Stimulated activated naive B cell treated with anti-CD40 and anti-IgM and Interleukin-4, amounts not matched to agents 10 μg/mL and 1 μg/mL and 100 μg/mL, for 72 hours (primary cell): ENCODE measurements around the gene SRBD1.
A peak's percentile ranks its signal among the peaks of the same experiment; 100 is the strongest.

Source experiments
- ATAC-seq, 2 donors: fragments of 150-1000 bp; cut with Tn5 transposase; replicated peaks; 2 replicates each; pipeline ENCODE4 v1.10.0; 2021; ENCODE audit warnings: moderate library complexity in 1 of 2
- DNase-seq: peaks from one replicate; pipeline ENCODE4 v3.0.0; 2021
- H3K27ac Mint-ChIP-seq: one replicate; pipeline ENCODE4 v1.8.0; 2022; ENCODE audit warnings: mild to moderate bottlenecking, mixed read lengths
- H3K27me3 Mint-ChIP-seq, 2 donors: one replicate each; pipeline ENCODE4 v1.8.0; 2022; ENCODE audit warnings: mixed read lengths in 2 of 2
- H3K36me3 Mint-ChIP-seq, 2 donors: one replicate each; pipeline ENCODE4 v1.8.0; 2022; ENCODE audit warnings: mixed read lengths in 2 of 2, mild to moderate bottlenecking in 1 of 2
- H3K4me1 Mint-ChIP-seq, 2 donors: one replicate each; pipeline ENCODE4 v1.8.0; 2022; ENCODE audit warnings: mixed read lengths in 2 of 2, mild to moderate bottlenecking in 1 of 2
- H3K4me3 Mint-ChIP-seq, 2 donors: one replicate each; pipeline ENCODE4 v1.8.0; 2022; ENCODE audit warnings: mild to moderate bottlenecking in 2 of 2, mixed read lengths in 2 of 2, moderate library complexity in 1 of 2
- H3K9me3 Mint-ChIP-seq, 2 donors: one replicate each; pipeline ENCODE4 v1.8.0; 2022; ENCODE audit warnings: mixed read lengths in 2 of 2, mild to moderate bottlenecking in 1 of 2

Gene SRBD1

GRCh38 chr2:45570671-45571334 is 40.3 kb downstream of the SRBD1 start:
- ATAC-seq: no peak
- no peaks in the 10 kb centered on the region for H3K9me3 Mint-ChIP-seq
- H3K36me3 Mint-ChIP-seq: peaks cover 23 to 45% of the 10 kb centered on the region in 2 donors
- no peak overlapping the region for H3K4me3 Mint-ChIP-seq
- H3K27ac Mint-ChIP-seq: no peak overlapping the region
- peaks cover 7% of the 10 kb centered on the region in 2 donors for H3K4me1 Mint-ChIP-seq
- no peaks in the 10 kb centered on the region for H3K27me3 Mint-ChIP-seq
- DNase-seq: no peak

- Mint-ChIP-seq H3K27me3 (no peaks in the 10 kb centered on the region), H3K9me3 (peaks cover 0 to 1% of the 10 kb centered on the region in 2 donors), H3K27ac (no peak overlapping the region), H3K4me1 (peaks cover 7% of the 10 kb centered on the region in 2 donors), H3K4me3 (no peak overlapping the region), H3K36me3 (peaks cover 27 to 49% of the 10 kb centered on the region in 2 donors)
- no peak for ATAC-seq
- no peak for DNase-seq
Measured at GRCh38 chr2:45568935-45569334, 42.1 kb downstream of the SRBD1 start.

GRCh38 chr2:45567974-45568789 is 42.9 kb downstream of the SRBD1 start:
- Mint-ChIP-seq H3K9me3 (peaks cover 0 to 1% of the 10 kb centered on the region in 2 donors), H3K27me3 (no peaks in the 10 kb centered on the region), H3K36me3 (peaks cover 27 to 45% of the 10 kb centered on the region in 2 donors), H3K27ac (peak overlapping the region; percentile 85), H3K4me3 (peak overlapping the region; percentile 68 to 74), H3K4me1 (peaks cover 7 to 14% of the 10 kb centered on the region in 2 donors)
- DNase-seq (no peak), ATAC-seq (peak; percentile 99)

GRCh38 chr2:45567288-45567963 is 43.6 kb downstream of the SRBD1 start:
- peak overlapping the region; percentile 85 for H3K27ac Mint-ChIP-seq
- peak overlapping the region; percentile 68 to 78 for H3K4me3 Mint-ChIP-seq
- DNase-seq (no peak), ATAC-seq (peak; percentile 4 to 32)
- H3K27me3 Mint-ChIP-seq: no peaks in the 10 kb centered on the region
- H3K4me1 Mint-ChIP-seq: peaks cover 7 to 15% of the 10 kb centered on the region in 2 donors
- peaks cover 0 to 1% of the 10 kb centered on the region in 2 donors for H3K9me3 Mint-ChIP-seq
- peaks cover 27 to 46% of the 10 kb centered on the region in 2 donors for H3K36me3 Mint-ChIP-seq

- no peak overlapping the region for H3K27ac Mint-ChIP-seq
- no peak for ATAC-seq
- DNase-seq: no peak
- peaks cover 23 to 47% of the 10 kb centered on the region in 2 donors for H3K36me3 Mint-ChIP-seq
- peaks cover 0 to 5% of the 10 kb centered on the region in 2 donors for H3K9me3 Mint-ChIP-seq
- no peaks in the 10 kb centered on the region for H3K27me3 Mint-ChIP-seq
- no peak overlapping the region for H3K4me3 Mint-ChIP-seq
- H3K4me1 Mint-ChIP-seq: peaks cover 4 to 25% of the 10 kb centered on the region in 2 donors
Measured at GRCh38 chr2:45559436-45559835, 51.6 kb downstream of the SRBD1 start.

- no peak overlapping the region for H3K4me3 Mint-ChIP-seq
- H3K36me3 Mint-ChIP-seq: peaks cover 39 to 69% of the 10 kb centered on the region in 2 donors
- ATAC-seq: no peak
Measured at GRCh38 chr2:45554742-45555140, 56.3 kb downstream of the SRBD1 start.

GRCh38 chr2:45554073-45554741 is 56.9 kb downstream of the SRBD1 start:
- H3K27ac Mint-ChIP-seq: no peak overlapping the region
- peaks cover 35 to 64% of the 10 kb centered on the region in 2 donors for H3K36me3 Mint-ChIP-seq
- no peak overlapping the region for H3K4me3 Mint-ChIP-seq
- no peaks in the 10 kb centered on the region for H3K27me3 Mint-ChIP-seq
- ATAC-seq: no peak
- DNase-seq: no peak
- peaks cover 5 to 17% of the 10 kb centered on the region in 2 donors for H3K4me1 Mint-ChIP-seq
- peaks cover 2 to 5% of the 10 kb centered on the region in 2 donors for H3K9me3 Mint-ChIP-seq

More at GRCh38 chr2:45554742-45555140, 56.3 kb downstream of the SRBD1 start:
- Mint-ChIP-seq H3K27me3 (no peaks in the 10 kb centered on the region), H3K9me3 (peaks cover 2 to 5% of the 10 kb centered on the region in 2 donors), H3K27ac (no peak overlapping the region), H3K4me1 (peaks cover 5 to 17% of the 10 kb centered on the region in 2 donors)
- DNase-seq: no peak

- Mint-ChIP-seq H3K4me1 (peaks cover 5 to 9% of the 10 kb centered on the region in 2 donors), H3K9me3 (peaks cover 2 to 5% of the 10 kb centered on the region in 2 donors), H3K36me3 (peaks cover 36 to 59% of the 10 kb centered on the region in 2 donors), H3K27me3 (no peaks in the 10 kb centered on the region), H3K4me3 (no peak overlapping the region), H3K27ac (no peak overlapping the region)
- DNase-seq: no peak
- ATAC-seq: no peak
Measured at GRCh38 chr2:45551862-45552261, 59.2 kb downstream of the SRBD1 start.

- no peak overlapping the region for H3K4me3 Mint-ChIP-seq
Measured at GRCh38 chr2:45545943-45546342, 65.1 kb downstream of the SRBD1 start.

GRCh38 chr2:45543257-45543656 is 67.8 kb downstream of the SRBD1 start:
- ATAC-seq (no peak), DNase-seq (no peak)
- Mint-ChIP-seq H3K27me3 (no peaks in the 10 kb centered on the region), H3K9me3 (peaks cover 3 to 4% of the 10 kb centered on the region in 2 donors), H3K4me1 (peaks cover 0 to 6% of the 10 kb centered on the region in 2 donors), H3K4me3 (no peak overlapping the region), H3K27ac (no peak overlapping the region), H3K36me3 (peaks cover 31 to 60% of the 10 kb centered on the region in 2 donors)

More at GRCh38 chr2:45545943-45546342, 65.1 kb downstream of the SRBD1 start:
- no peaks in the 10 kb centered on the region for H3K27me3 Mint-ChIP-seq
- no peak for DNase-seq
- peaks cover 3 to 4% of the 10 kb centered on the region in 2 donors for H3K9me3 Mint-ChIP-seq
- H3K36me3 Mint-ChIP-seq: peaks cover 37 to 62% of the 10 kb centered on the region in 2 donors
- ATAC-seq: no peak
- no peak overlapping the region for H3K27ac Mint-ChIP-seq
- peaks cover 0 to 6% of the 10 kb centered on the region in 2 donors for H3K4me1 Mint-ChIP-seq

- DNase-seq (no peak), ATAC-seq (no peak)
- Mint-ChIP-seq H3K36me3 (peaks cover 40 to 72% of the 10 kb centered on the region in 2 donors), H3K27ac (no peak overlapping the region), H3K9me3 (peaks cover 3 to 4% of the 10 kb centered on the region in 2 donors), H3K27me3 (no peaks in the 10 kb centered on the region), H3K4me3 (no peak overlapping the region), H3K4me1 (peaks cover 0 to 6% of the 10 kb centered on the region in 2 donors)
Measured at GRCh38 chr2:45542013-45542412, 69.1 kb downstream of the SRBD1 start.

GRCh38 chr2:45541450-45541849 is 69.6 kb downstream of the SRBD1 start:
- DNase-seq (no peak), ATAC-seq (no peak)
- Mint-ChIP-seq H3K9me3 (peaks cover 3 to 4% of the 10 kb centered on the region in 2 donors), H3K27ac (no peak overlapping the region), H3K27me3 (no peaks in the 10 kb centered on the region), H3K4me3 (no peak overlapping the region), H3K4me1 (peaks cover 0 to 6% of the 10 kb centered on the region in 2 donors), H3K36me3 (peaks cover 45 to 75% of the 10 kb centered on the region in 2 donors)

- H3K4me3 Mint-ChIP-seq: no peak overlapping the region
- H3K9me3 Mint-ChIP-seq: peaks cover 3 to 4% of the 10 kb centered on the region in 2 donors
- peaks cover 0 to 5% of the 10 kb centered on the region in 2 donors for H3K4me1 Mint-ChIP-seq
- H3K27ac Mint-ChIP-seq: no peak overlapping the region
- DNase-seq: no peak
- no peak for ATAC-seq
- no peaks in the 10 kb centered on the region for H3K27me3 Mint-ChIP-seq
- H3K36me3 Mint-ChIP-seq: peaks cover 45 to 71% of the 10 kb centered on the region in 2 donors
Measured at GRCh38 chr2:45540942-45541341, 70.1 kb downstream of the SRBD1 start.

GRCh38 chr2:45533771-45534170 is 77.3 kb downstream of the SRBD1 start:
- Mint-ChIP-seq H3K9me3 (no peaks in the 10 kb centered on the region), H3K4me1 (no peaks in the 10 kb centered on the region), H3K27me3 (no peaks in the 10 kb centered on the region), H3K36me3 (peaks cover 25 to 49% of the 10 kb centered on the region in 2 donors), H3K4me3 (no peak overlapping the region), H3K27ac (no peak overlapping the region)
- no peak for ATAC-seq
- no peak for DNase-seq
